Loucy (cell line): Measurements from ENCODE around the gene LONP2.

ENCODE experiments used
- CTCF ChIP-seq: fragments of 200-600 bp; sonication (generic); conservative IDR thresholded peaks from 2 replicates; pipeline ENCODE4 v1.5.1; 2014; ENCODE audit warnings: mild to moderate bottlenecking, antibody characterized with exemption, low read length
- EZH2phosphoT487 ChIP-seq: fragments of 200-600 bp; IDR thresholded peaks from 2 replicates; pipeline ENCODE4 v1.6.1; 2018; ENCODE audit warnings: antibody characterized with exemption, mild to moderate bottlenecking, moderate library complexity, borderline replicate concordance

DNA sequence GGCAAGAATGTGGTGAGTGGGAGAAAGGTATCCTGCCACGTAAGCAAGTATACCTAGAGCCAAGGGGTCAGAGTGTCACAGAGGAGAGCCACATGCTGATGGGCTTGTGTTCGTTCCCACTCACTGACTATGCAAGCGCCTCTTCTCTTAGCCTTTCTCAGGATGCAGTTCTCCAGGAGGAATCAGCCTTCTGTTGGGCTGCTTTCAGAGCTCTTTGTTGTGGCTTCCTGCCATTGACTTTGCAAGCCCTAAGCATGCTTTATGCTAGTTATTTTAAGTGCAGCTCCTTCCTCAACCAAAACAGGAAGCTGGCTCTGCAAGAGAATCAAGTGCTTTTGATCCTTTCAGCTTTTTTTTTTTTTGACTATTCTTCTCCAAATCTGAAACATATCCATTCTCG, 74.5 kb downstream of the LONP2 start:
- TF ChIP-seq CTCF (no peak), EZH2phosphoT487 (no peak)
